NT2/D1 (cell line): ENCODE measurements around the gene C11orf58.

Experiments
- YY1 ChIP-seq: IDR thresholded peaks from 2 replicates; pipeline ENCODE4 v1.6.1; 2011; ENCODE audit not compliant: insufficient read length, insufficient read depth
- ZNF274 ChIP-seq: IDR thresholded peaks from 2 replicates; pipeline ENCODE4 v1.6.1; 2011; ENCODE audit warnings: mild to moderate bottlenecking, low read depth, low read length

DNA sequence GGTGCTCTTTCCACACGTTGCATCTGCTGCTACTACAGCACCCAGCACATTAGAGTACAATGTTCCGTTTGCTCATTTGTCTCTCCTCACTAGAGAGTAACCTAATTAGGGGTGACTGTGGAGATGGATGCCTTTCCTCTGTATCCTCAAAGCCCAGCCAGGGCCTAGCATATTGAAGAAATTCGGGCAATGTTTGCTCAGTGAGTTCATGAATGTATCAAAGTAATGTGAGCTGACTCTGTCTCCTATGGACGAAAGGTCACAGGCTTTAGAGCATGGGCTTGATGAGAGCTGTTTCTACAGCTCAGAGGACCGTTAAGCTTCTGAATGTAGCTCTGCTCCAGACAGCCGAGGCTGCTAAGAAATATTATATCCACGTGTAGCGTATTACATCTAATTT is 67.5 kb downstream of the C11orf58 start:
- TF ChIP-seq ZNF274 (no peak), YY1 (no peak)
